Measurements from ENCODE around the gene AKR1B1.

The AKR1B1 gene

DNA sequence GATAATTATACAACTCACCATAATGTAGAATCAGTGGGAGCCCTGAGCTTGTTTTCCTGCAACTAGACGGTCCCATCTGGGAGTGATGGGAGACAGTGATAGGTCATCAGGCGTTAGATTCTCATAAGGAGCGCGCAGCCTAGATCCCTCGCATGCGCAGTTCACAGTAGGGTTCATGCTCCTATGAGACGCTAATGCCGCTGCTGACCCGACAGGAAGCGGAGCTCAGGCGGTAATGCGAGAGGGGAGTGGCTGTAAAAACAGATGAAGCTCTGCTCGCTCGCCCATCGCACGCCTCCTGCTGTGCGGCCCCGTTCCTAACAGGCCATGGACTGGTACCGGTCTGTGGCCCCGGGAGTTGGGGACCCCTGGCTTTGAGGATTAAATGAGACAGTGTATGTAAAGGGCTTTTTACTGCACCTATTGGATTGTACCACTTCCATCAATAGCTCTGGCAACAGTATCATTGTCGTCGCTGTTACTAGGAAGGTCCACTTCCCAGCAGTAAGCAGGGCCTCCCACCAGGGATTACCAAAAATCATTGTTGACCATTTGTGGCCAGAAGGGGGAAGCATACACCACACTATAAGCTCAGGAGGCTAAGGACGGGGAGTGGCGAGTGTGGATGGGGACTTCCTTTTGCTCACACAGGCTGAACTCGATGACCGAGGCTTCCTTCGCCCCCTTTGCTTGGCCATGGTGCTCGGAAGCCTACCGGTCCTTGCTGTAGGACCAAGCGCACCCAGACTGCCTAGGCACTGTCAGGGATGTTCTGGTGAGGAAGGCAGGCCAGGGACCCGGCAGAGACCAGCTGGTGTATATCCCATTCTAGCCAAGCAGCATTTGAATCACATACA is 26.4 kb downstream of the AKR1B1 start (continued):
- no peak; the same call in 1 of the 2 replicates for TF ChIP-seq ZNF610 (tag by site-specific recombination; IDR thresholded peaks at IDR 0.05; ENCODE audit: borderline replicate concordance)
- no peak for TF ChIP-seq ATF2 (tag by site-specific recombination; IDR thresholded peaks at IDR 0.05; ENCODE audit: low read depth)
- no peak for TF ChIP-seq ZNF239 (tag by site-specific recombination; IDR thresholded peaks at IDR 0.05)
- no peak for TF ChIP-seq ZNF274 (IDR thresholded peaks at IDR 0.05; ENCODE audit: low read length)
- TF ChIP-seq ZNF274 (tag by site-specific recombination; IDR thresholded peaks at IDR 0.05; ENCODE audit: borderline replicate concordance), result no peak
- TF ChIP-seq ZNF76 (tag by site-specific recombination; IDR thresholded peaks at IDR 0.05; ENCODE audit: borderline replicate concordance, low read depth), result no peak
- peak; percentile 71 for TF ChIP-seq ZNF324 (tag by site-specific recombination; IDR thresholded peaks at IDR 0.05)
- TF ChIP-seq, protein P1, sequence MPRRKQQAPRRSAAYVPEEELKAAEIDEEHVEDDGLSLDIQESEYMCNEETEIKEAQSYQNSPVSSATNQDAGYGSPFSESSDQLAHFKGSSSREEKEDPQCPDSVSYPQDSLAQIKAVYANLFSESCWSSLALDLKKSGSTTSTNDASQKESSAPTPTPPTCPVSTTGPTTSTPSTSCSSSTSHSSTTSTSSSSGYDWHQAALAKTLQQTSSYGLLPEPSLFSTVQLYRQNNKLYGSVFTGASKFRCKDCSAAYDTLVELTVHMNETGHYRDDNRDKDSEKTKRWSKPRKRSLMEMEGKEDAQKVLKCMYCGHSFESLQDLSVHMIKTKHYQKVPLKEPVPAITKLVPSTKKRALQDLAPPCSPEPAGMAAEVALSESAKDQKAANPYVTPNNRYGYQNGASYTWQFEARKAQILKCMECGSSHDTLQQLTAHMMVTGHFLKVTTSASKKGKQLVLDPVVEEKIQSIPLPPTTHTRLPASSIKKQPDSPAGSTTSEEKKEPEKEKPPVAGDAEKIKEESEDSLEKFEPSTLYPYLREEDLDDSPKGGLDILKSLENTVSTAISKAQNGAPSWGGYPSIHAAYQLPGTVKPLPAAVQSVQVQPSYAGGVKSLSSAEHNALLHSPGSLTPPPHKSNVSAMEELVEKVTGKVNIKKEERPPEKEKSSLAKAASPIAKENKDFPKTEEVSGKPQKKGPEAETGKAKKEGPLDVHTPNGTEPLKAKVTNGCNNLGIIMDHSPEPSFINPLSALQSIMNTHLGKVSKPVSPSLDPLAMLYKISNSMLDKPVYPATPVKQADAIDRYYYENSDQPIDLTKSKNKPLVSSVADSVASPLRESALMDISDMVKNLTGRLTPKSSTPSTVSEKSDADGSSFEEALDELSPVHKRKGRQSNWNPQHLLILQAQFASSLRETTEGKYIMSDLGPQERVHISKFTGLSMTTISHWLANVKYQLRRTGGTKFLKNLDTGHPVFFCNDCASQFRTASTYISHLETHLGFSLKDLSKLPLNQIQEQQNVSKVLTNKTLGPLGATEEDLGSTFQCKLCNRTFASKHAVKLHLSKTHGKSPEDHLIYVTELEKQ (tag by site-specific recombination; IDR thresholded peaks at IDR 0.05; ENCODE audit: borderline replicate concordance), result no peak
- TF ChIP-seq ZNF174 (tag by site-specific recombination; IDR thresholded peaks at IDR 0.05), result no peak
- TF ChIP-seq ZNF416 (tag by site-specific recombination; IDR thresholded peaks at IDR 0.05), result no peak

- H3K4me1 ChIP-seq (ENCODE audit: control insufficient read depth, insufficient read depth, low read length), result no peaks in the 10 kb centered on the region
- no peak overlapping the region for H3K4me3 ChIP-seq (ENCODE audit: low read depth, low read length)
- H3K36me3 ChIP-seq (ENCODE audit: control insufficient read depth in 2 of 2, insufficient read depth in 1 of 2, low read length in 2 of 2), result no peaks in the 10 kb centered on the region
- no peak overlapping the region for H3K27ac ChIP-seq (ENCODE audit: extremely low read depth, low read depth, low read length)
- POLR2A ChIA-PET, result interaction anchor here (0.6 to 1.2 kb wide), 3 partner anchors 27 to 237 kb away, joined by 3 to 4 read pairs (median 3); partner anchors contain the start of gene AKR1B1
- CTCF ChIA-PET, result interaction anchor here (0.7 to 7.8 kb wide), 30 partner anchors 10 to 843 kb away, joined by 3 to 167 read pairs (median 6); partner anchors contain the start of genes AKR1B1, AKR1B10 and AKR1B15
- TF ChIP-seq ZNF792 (tag by site-specific recombination; IDR thresholded peaks at IDR 0.05) (no peak), ZNF148 (tag by site-specific recombination; IDR thresholded peaks at IDR 0.05; ENCODE audit: borderline replicate concordance) (no peak), ZNF16 (tag by site-specific recombination; IDR thresholded peaks at IDR 0.05; ENCODE audit: low read depth) (no peak), ZNF292 (tag by site-specific recombination; IDR thresholded peaks at IDR 0.05; ENCODE audit: borderline replicate concordance, low read depth) (no peak), ZNF146 (tag by site-specific recombination; IDR thresholded peaks at IDR 0.05) (no peak)
- TF ChIP-seq, protein P2, sequence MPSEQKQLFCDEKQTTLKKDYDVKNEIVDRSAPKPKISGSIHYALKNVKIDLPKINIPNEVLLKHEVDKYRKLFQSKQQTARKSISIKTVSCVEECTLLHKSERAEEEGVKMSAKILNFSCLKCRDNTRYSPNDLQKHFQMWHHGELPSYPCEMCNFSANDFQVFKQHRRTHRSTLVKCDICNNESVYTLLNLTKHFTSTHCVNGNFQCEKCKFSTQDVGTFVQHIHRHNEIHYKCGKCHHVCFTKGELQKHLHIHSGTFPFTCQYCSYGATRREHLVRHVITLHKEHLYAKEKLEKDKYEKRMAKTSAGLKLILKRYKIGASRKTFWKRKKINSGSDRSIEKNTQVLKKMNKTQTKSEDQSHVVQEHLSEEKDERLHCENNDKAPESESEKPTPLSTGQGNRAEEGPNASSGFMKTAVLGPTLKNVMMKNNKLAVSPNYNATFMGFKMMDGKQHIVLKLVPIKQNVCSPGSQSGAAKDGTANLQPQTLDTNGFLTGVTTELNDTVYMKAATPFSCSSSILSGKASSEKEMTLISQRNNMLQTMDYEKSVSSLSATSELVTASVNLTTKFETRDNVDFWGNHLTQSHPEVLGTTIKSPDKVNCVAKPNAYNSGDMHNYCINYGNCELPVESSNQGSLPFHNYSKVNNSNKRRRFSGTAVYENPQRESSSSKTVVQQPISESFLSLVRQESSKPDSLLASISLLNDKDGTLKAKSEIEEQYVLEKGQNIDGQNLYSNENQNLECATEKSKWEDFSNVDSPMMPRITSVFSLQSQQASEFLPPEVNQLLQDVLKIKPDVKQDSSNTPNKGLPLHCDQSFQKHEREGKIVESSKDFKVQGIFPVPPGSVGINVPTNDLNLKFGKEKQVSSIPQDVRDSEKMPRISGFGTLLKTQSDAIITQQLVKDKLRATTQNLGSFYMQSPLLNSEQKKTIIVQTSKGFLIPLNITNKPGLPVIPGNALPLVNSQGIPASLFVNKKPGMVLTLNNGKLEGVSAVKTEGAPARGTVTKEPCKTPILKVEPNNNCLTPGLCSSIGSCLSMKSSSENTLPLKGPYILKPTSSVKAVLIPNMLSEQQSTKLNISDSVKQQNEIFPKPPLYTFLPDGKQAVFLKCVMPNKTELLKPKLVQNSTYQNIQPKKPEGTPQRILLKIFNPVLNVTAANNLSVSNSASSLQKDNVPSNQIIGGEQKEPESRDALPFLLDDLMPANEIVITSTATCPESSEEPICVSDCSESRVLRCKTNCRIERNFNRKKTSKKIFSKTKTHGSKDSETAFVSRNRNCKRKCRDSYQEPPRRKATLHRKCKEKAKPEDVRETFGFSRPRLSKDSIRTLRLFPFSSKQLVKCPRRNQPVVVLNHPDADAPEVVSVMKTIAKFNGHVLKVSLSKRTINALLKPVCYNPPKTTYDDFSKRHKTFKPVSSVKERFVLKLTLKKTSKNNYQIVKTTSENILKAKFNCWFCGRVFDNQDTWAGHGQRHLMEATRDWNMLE (tag by site-specific recombination; conservative IDR thresholded peaks at IDR 0.05; ENCODE audit: low read depth), result no peak
- H3K9me3 ChIP-seq (ENCODE audit: control insufficient read depth, insufficient read depth, low read depth, low read length), result no peaks in the 10 kb centered on the region
Measured at GRCh38 chr7:134431815-134432214, 27.1 kb downstream of the AKR1B1 start.
